ENCODE measurements around the gene GALK1. TPM values are rescaled to one million over a fixed set of nuclear protein-coding genes. Genes with fewer than 3 reads are reported as not detected.

Gene GALK1
- total and polyA plus RNA-seq, 9 of the 15 experiments (the other 6 are each of a cell fraction or from before 2014, with no cell fraction given) = 0.45 to 51.6 (median 17.4) TPM

- TF ChIP-seq FOXO4 (CRISPR knock-in tag; IDR thresholded peaks at IDR 0.05) (peak; percentile 51; the same call in 1 of the 2 replicates), ATF1 (CRISPR knock-in tag; IDR thresholded peaks at IDR 0.05) (peak; percentile 80; the same call in 1 of the 2 replicates), ATF1 (tag; IDR thresholded peaks at IDR 0.05) (peak; percentile 90), TAF9B (IDR thresholded peaks at IDR 0.05; ENCODE audit: partially characterized antibody) (peak; percentile 77), POLR2G (IDR thresholded peaks at IDR 0.05; ENCODE audit: low read depth, low read length) (peak; percentile 91), ZNF274 (IDR thresholded peaks at IDR 0.05; ENCODE audit: borderline replicate concordance, low read depth, low read length) (no peak), ZNF224 (CRISPR knock-in tag; IDR thresholded peaks at IDR 0.05) (no peak), ZNF175 (CRISPR knock-in tag; IDR thresholded peaks at IDR 0.05; ENCODE audit: low read depth) (peak; percentile 94), MAFG (tag; conservative IDR thresholded peaks at IDR 0.05) (peak; percentile 61), ARID1B (IDR thresholded peaks at IDR 0.05) (no peak; the same call in 1 of the 2 replicates), NCOA1 (IDR thresholded peaks at IDR 0.05; ENCODE audit: low read depth) (peak; percentile 96), BCOR (IDR thresholded peaks at IDR 0.05) (peak; percentile 99), ZNF311 (CRISPR knock-in tag; IDR thresholded peaks at IDR 0.05) (peak; percentile 87), ZNF699 (CRISPR knock-in tag; IDR thresholded peaks at IDR 0.05; ENCODE audit: insufficient replicate concordance) (no peak), MBD2 (IDR thresholded peaks at IDR 0.05; ENCODE audit: borderline replicate concordance, low read depth) (no peak), ZSCAN29 (IDR thresholded peaks at IDR 0.05) (no peak), LEF1 (IDR thresholded peaks at IDR 0.05) (peak; percentile 100), SMAD3 (CRISPR knock-in tag; conservative IDR thresholded peaks at IDR 0.05) (0 out of 2 replicates have a peak, but pooled peaks have one; percentile 64), MEF2D (tag; conservative IDR thresholded peaks at IDR 0.05; ENCODE audit: low read depth) (peak; percentile 90), THRB (CRISPR knock-in tag; conservative IDR thresholded peaks at IDR 0.05) (0 out of 2 replicates have a peak, but pooled peaks have one; percentile 49), EWSR1 (IDR thresholded peaks at IDR 0.05; ENCODE audit: borderline replicate concordance, low read depth, partially characterized antibody) (no peak), MTA1 (IDR thresholded peaks at IDR 0.05; ENCODE audit: borderline replicate concordance) (no peak), EP300 (IDR thresholded peaks at IDR 0.05; ENCODE audit: low read length) (peak; percentile 96), SETDB1 (IDR thresholded peaks at IDR 0.05; ENCODE audit: low read length) (no peak), ZNF217 (CRISPR knock-in tag; IDR thresholded peaks at IDR 0.05) (no peak), PHTF2 (CRISPR knock-in tag; IDR thresholded peaks at IDR 0.05) (0 out of 2 replicates have a peak, but pooled peaks have one; percentile 38), HDGF (IDR thresholded peaks at IDR 0.05) (no peak), BHLHE40 (IDR thresholded peaks at IDR 0.05; ENCODE audit: low read length) (peak; percentile 79)
These were observed 20.3 kb upstream of the GALK1 start (continued) for GRCh38 chr17:75785016-75785890.

Data from K562 (cell line).